GM10847 (cell line): ENCODE measurements around the gene POU3F1.

ENCODE experiments used
- POLR2A ChIP-seq: IDR thresholded peaks from 2 replicates; pipeline ENCODE4 v1.6.1; 2011; ENCODE audit not compliant: insufficient read length; ENCODE audit errors: extremely low read depth

The POU3F1 gene

GRCh38 chr1:38062361-38063288, 16.0 kb upstream of the POU3F1 start:
- TF ChIP-seq POLR2A, result no peak

- no peak for TF ChIP-seq POLR2A
Measured at GRCh38 chr1:38061883-38062328, 15.3 kb upstream of the POU3F1 start.

GRCh38 chr1:38061290-38061689, 14.7 kb upstream of the POU3F1 start:
- TF ChIP-seq POLR2A, result no peak

DNA sequence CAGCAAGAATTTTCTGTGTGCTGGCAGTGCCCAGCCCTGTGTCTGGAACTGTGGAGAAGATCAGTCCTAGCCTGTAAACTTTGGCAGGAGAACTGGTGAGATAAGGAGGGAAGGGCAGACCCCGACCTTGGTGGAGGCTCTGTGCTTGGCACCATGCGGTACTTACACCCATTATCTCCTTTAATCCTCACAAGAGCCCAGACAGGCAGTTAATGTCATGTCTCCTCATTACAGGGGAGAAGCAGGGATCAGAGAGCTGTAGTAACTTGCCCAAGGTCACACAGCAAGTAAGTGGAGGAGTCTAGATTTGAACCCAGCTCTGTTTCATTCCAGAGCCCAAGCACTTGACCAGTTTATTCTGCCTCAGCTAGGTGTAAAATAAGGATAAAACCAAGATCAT, 13.9 kb upstream of the POU3F1 start:
- no peak for TF ChIP-seq POLR2A

DNA sequence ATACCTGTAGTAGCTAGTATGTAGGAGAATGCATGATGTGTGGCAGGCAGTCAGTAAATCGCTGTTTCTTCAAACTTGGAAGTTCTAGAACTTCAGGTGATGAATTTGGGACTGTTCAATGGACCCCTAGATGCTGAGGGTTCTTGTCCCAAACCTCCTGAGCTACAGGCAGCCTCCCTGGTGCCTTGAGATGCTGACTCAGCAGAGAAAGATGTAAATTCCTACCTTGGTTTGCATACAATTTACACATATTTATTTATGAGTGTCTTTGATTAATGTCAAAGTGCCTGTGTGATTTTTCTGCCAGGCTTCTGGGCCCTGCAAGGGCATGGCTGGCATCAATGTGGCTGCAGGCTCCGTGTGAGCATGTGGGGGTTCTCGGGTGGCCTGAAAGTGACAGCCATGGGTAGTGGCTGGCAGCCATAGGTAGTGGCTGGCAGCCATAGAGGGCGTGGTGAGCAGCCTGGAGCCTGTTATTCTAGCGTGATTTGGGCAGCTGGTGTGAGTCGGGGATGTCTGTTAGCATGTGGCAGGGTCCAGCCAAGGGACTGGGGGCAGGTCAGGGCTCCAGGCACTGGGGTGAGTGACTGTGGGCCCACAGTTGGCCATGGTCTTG, 13.2 kb upstream of the POU3F1 start:
- TF ChIP-seq POLR2A, result no peak

- TF ChIP-seq POLR2A, result no peak
Measured at GRCh38 chr1:38055965-38056364, 9.4 kb upstream of the POU3F1 start.

DNA sequence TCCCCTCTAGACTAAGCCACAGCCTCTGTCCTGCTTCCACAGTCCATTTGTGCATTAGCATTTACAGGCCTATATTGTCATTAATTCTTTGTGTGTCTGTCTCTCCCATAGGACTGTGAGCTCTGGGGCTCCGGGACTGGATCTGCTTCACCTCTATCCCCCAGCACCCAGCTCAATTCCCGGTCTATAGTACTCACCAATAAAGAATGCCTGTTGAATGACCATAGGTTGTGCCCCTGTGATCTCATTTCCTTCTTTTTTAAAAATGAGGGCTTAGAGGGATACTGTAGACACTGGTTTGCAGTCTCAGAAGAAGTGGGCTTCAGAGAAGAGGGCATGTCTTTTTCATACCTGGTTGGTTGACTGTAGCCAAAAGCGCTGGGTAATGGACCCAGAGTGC, 8.8 kb upstream of the POU3F1 start:
- TF ChIP-seq POLR2A, result no peak

DNA sequence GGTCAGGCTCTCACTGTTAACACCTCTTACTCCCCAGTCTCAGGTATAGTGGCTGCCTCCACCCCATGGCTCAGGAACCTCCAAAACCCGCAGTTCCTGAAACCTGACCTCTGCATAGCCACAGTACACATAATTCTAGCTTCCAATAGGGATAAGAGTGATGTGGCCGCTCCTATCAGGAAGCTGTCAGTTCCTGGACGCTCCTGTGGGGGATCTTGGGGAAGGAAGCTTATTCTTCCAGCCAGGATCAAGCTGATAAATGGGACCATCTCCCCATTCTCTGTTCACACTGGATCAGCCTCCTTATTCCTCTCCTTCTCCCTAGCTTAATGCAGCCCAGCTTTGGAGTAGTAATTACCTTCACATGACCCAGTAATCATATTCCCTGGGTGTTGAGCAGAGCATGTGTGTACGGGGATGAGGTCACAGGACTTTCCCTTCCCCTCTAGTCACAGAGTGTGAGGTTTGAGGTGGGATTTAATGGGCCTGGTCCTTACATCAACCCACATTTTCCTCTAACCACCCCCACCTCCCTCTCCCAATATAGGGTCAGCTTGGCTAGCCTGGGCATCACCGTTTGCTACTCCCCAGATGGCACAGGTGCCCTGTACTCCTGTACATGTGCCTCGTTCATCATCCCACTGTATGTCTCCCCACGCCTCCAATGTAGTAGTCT, 7.0 kb upstream of the POU3F1 start:
- no peak for TF ChIP-seq POLR2A

GRCh38 chr1:38052750-38053415, 6.3 kb upstream of the POU3F1 start:
- TF ChIP-seq POLR2A, result no peak

- TF ChIP-seq POLR2A, result no peak
Measured at GRCh38 chr1:38051079-38051543, 4.5 kb upstream of the POU3F1 start.

- TF ChIP-seq POLR2A, result no peak
Measured at GRCh38 chr1:38050397-38051078, 3.9 kb upstream of the POU3F1 start.

DNA sequence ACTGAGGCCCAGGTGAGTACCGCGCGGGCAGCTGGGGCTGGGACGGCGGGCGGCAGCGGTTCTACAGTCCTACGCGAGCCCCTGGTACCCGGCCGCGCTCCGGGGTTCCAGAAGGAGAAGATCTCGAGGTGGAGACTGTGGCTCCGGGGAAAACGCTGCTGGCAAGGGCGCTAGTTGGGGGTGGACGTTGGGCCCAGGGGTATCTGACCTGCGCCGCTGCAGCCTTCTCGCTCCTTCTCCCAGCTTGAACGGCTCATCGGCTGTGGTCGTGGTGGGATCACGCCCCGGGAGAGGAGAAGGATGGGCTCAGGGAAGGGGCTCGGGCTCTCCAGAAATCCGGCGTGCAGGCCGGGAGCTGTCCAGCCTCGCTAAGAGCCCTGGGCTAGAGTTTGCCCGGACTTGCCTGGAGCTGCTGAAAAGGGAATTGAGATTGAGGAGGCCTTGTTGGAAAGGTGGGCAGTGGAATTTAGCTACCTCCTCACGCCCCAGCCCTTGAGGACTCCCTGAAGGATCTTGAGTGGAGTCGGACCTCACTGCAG, 1.1 kb upstream of the POU3F1 start:
- TF ChIP-seq POLR2A, result no peak

DNA sequence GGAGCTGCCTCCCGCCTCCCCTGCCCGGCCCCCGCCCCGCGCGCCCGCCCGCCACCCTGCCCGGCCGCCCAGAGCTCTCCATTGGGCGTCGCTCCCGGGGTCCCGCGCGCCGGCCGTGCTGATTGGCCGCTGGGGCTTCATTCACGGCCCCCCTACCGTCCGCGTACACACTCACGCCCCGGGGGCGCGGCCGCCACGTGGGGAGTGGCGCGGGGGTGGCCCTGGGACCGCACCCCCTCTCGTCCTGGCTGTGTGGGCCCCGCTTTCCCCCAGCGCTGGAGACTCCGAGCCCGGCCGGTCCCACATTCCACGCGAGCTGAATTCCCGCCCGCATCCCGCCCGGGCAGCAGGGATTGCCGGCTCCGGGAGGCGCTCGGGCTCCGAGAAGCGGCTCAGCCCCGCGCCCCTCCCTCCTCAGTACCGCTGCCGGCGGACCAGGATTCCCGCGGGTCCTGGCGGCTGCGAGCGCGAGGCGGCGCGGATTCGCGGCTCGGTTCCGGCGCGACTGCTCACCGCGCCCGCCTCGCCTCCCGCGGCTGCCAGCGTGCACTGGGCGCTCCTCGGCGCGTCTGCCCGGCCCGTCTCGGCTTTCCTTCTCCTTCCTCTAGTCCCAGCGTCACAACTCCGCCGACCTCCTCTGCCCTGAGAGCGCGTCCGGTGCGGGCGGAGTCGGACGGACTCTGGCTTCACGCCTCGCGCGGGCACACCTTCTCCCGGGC, 450 bp upstream of the POU3F1 start:
- TF ChIP-seq POLR2A, result no peak

GRCh38 chr1:38045401-38046332, 926 bp downstream of the POU3F1 start:
- no peak for TF ChIP-seq POLR2A
